HG03354 (cell line): Measurements from ENCODE around the gene MPPED1.

ENCODE experiments used
- ATAC-seq: cut with Tn5 transposase; IDR thresholded peaks from one replicate; pipeline ENCODE4 v1.9.1; 2021; ENCODE audit warnings: mild to moderate bottlenecking; ENCODE audit not compliant: unreplicated experiment, poor library complexity, severe bottlenecking

The MPPED1 gene

GRCh38 chr22:43391306-43391705, 20.5 kb upstream of the MPPED1 start:
- ATAC-seq = no peak

- ATAC-seq = no peak
Observed at GRCh38 chr22:43392385-43392989, 19.3 kb upstream of the MPPED1 start.

- no peak for ATAC-seq
Observed at GRCh38 chr22:43393132-43393843, 18.5 kb upstream of the MPPED1 start.

GRCh38 chr22:43393844-43394474, 17.9 kb upstream of the MPPED1 start:
- no peak for ATAC-seq

GRCh38 chr22:43395086-43395695, 16.6 kb upstream of the MPPED1 start:
- ATAC-seq = no peak

- ATAC-seq = no peak
Observed at GRCh38 chr22:43396321-43396933, 15.4 kb upstream of the MPPED1 start.

- no peak for ATAC-seq
Observed at GRCh38 chr22:43396934-43397457, 14.8 kb upstream of the MPPED1 start.

- ATAC-seq = no peak
Observed at GRCh38 chr22:43397766-43398165, 14.0 kb upstream of the MPPED1 start.

GRCh38 chr22:43398246-43398645, 13.6 kb upstream of the MPPED1 start:
- ATAC-seq = no peak

- ATAC-seq = no peak
Observed at GRCh38 chr22:43398910-43399309, 12.9 kb upstream of the MPPED1 start.

GRCh38 chr22:43399338-43399979, 12.4 kb upstream of the MPPED1 start:
- ATAC-seq = no peak

GRCh38 chr22:43399980-43400358, 11.8 kb upstream of the MPPED1 start:
- no peak for ATAC-seq

- no peak for ATAC-seq
Observed at GRCh38 chr22:43400449-43400848, 11.4 kb upstream of the MPPED1 start.

- ATAC-seq = no peak
Observed at GRCh38 chr22:43401233-43401632, 10.6 kb upstream of the MPPED1 start.

GRCh38 chr22:43401661-43402060, 10.2 kb upstream of the MPPED1 start:
- ATAC-seq = no peak

- no peak for ATAC-seq
Observed at GRCh38 chr22:43402128-43402527, 9.7 kb upstream of the MPPED1 start.

- no peak for ATAC-seq
Observed at GRCh38 chr22:43404673-43405385, 7.0 kb upstream of the MPPED1 start.

- no peak for ATAC-seq
Observed at GRCh38 chr22:43406186-43406790, 5.5 kb upstream of the MPPED1 start.

GRCh38 chr22:43407591-43407990, 4.2 kb upstream of the MPPED1 start:
- no peak for ATAC-seq
